HG03378 (cell line): ENCODE data around the gene CCDC57.
A peak's percentile ranks its signal among the peaks of the same experiment; 100 is the strongest.

Experiments used
- ATAC-seq: cut with Tn5 transposase; IDR thresholded peaks from one replicate; pipeline ENCODE4 v1.9.1; 2021; ENCODE audit warnings: mild to moderate bottlenecking, moderate library complexity; ENCODE audit not compliant: unreplicated experiment

Gene CCDC57

GRCh38 chr17:82108961-82109475 lies 103.6 kb downstream of the CCDC57 start:
- no peak for ATAC-seq

- no peak for ATAC-seq
Observed at GRCh38 chr17:82108496-82108945, 104.1 kb downstream of the CCDC57 start.

GRCh38 chr17:82108038-82108437 lies 104.6 kb downstream of the CCDC57 start:
- ATAC-seq = no peak

GRCh38 chr17:82107341-82107860 lies 105.2 kb downstream of the CCDC57 start:
- no peak for ATAC-seq

- ATAC-seq = no peak
Observed at GRCh38 chr17:82106688-82107305, 105.8 kb downstream of the CCDC57 start.

GRCh38 chr17:82105882-82106687 lies 106.6 kb downstream of the CCDC57 start:
- ATAC-seq = no peak

- no peak for ATAC-seq
Observed at GRCh38 chr17:82105417-82105881, 107.2 kb downstream of the CCDC57 start.

GRCh38 chr17:82104797-82105416 lies 107.7 kb downstream of the CCDC57 start:
- ATAC-seq = no peak

GRCh38 chr17:82103553-82104451 lies 108.8 kb downstream of the CCDC57 start:
- ATAC-seq = no peak

GRCh38 chr17:82101767-82102679 lies 110.6 kb downstream of the CCDC57 start:
- ATAC-seq = no peak

- no peak for ATAC-seq
Observed at GRCh38 chr17:82101301-82101715, 111.3 kb downstream of the CCDC57 start.

GRCh38 chr17:82100502-82101298 lies 111.9 kb downstream of the CCDC57 start:
- ATAC-seq = no peak

- peak; percentile 6 for ATAC-seq
Observed at GRCh38 chr17:82098939-82099763, 113.5 kb downstream of the CCDC57 start.

GRCh38 chr17:82098169-82098938 lies 114.3 kb downstream of the CCDC57 start, which contains the start of gene FASN:
Gene FASN (minus strand): TSS chr17:82098236. CDS start chr17:82096445, 1,791 bp downstream.
- ATAC-seq = peak; percentile 52

GRCh38 chr17:82097919-82098168 lies 114.8 kb downstream of the CCDC57 start:
- peak; percentile 8 for ATAC-seq

GRCh38 chr17:82097184-82097918 lies 115.3 kb downstream of the CCDC57 start:
- ATAC-seq = no peak
